WI38 (cell line): ENCODE data around the gene CHD9.

Experiments
- H3K4me3 ChIP-seq: 2 replicates; pipeline ENCODE4 v1.5.1; 2011; ENCODE audit warnings: low read depth, mild to moderate bottlenecking, control low read depth, low read length
- TF ChIP-seq, protein P1 (sequence below): IDR thresholded peaks from 2 replicates; pipeline ENCODE4 v1.5.1; 2012; ENCODE audit warnings: low read depth, mild to moderate bottlenecking, control low read depth, low read length

Gene CHD9

DNA sequence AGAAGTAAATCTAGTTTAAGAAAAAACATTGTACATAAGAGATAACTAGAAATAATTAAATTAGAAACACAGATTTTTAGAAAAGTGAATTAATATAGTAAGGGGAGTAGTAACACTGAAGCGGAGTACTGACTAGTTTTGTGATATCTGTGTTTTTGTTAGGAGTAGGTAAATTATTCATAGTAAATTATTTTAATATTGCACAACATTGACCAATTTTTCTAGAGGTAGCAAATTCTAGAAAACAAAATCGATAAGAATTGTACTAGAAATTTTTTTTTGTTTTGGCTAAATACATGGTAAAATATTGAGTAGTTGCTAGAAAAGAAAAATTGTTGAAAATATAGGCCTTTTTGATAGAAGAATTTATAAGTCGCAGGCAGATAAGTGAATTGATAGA lies 156.5 kb downstream of the CHD9 start:
- peak overlapping the region; percentile 72 for H3K4me3 ChIP-seq

DNA sequence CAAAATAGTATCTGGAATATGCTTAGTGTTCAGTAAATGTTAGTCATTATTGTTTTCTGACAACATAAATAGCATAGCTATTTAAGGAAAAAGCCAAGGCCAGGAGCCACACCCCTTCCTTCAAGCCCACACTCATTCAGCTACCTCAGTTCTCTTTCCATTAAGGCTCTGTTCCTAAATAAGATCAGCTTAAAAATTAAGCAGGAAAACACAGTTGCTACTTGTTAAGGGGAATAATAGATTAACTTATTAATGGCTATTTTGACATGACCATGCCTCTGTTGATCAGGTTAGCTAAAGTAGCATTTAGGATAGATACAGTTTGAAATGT lies 158.1 kb downstream of the CHD9 start:
- no peak overlapping the region for H3K4me3 ChIP-seq
- TF ChIP-seq, protein P1, sequence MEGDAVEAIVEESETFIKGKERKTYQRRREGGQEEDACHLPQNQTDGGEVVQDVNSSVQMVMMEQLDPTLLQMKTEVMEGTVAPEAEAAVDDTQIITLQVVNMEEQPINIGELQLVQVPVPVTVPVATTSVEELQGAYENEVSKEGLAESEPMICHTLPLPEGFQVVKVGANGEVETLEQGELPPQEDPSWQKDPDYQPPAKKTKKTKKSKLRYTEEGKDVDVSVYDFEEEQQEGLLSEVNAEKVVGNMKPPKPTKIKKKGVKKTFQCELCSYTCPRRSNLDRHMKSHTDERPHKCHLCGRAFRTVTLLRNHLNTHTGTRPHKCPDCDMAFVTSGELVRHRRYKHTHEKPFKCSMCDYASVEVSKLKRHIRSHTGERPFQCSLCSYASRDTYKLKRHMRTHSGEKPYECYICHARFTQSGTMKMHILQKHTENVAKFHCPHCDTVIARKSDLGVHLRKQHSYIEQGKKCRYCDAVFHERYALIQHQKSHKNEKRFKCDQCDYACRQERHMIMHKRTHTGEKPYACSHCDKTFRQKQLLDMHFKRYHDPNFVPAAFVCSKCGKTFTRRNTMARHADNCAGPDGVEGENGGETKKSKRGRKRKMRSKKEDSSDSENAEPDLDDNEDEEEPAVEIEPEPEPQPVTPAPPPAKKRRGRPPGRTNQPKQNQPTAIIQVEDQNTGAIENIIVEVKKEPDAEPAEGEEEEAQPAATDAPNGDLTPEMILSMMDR, result no peak

More for the DNA sequence above, 156.5 kb downstream of the CHD9 start:
- TF ChIP-seq, protein P1, result no peak

DNA sequence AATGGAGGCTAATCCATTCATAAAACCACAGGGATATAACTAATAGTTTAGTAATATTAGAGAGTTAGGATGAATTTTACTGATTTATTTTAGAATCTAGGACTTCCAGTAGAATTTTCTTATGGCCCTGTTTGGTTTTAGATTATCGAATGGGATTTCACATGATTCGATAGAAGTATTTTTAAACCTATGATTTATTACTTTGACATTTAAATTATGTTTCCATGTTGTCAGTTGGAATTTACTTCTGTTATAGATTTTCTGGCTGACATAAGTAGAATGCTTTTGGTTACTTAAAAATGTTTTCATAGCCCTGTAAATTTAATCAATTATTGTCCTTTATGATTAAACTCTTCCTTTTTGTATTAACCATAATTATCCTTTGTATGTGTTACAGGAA lies 158.8 kb downstream of the CHD9 start:
- H3K4me3 ChIP-seq, result no peak overlapping the region
- TF ChIP-seq, protein P1, result no peak

DNA sequence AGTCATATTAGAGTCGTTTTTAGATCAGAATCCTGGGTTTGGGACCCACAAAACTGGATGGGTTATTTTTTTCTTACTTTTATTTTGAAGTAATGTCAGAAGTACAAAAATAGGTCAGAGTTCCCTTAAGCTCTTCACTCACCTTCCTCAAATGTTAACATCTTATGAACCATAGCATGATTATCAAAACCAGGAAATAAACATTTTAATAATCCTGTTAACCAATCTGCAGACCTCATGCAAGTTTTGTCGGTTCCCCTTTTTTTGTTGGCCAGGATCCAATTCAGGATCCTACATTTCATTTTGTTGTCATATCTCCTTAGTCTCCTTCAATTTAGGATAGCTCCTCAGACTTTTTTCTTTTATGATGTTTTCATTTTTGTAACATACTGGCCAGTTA lies 162.0 kb downstream of the CHD9 start:
- TF ChIP-seq, protein P1, result no peak
- H3K4me3 ChIP-seq, result no peak overlapping the region

DNA sequence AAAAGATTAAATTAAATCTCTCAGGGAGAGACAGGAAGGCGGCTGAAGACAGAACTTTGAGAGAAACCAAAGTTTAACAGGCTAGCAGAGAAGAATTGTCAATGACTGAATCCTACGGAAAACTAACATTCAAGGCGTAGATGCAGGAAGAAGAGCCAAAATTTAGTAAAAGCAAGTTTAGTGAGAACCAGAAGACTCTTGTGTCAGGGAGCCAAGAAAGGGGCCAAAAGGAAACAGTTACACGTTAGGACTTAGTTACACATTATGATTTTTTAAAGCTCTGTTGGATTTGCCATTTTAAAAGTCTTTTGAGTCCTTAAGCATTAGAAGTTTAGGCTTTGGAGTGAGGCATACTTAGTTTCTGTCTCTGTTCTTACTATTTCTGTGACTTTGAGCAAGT lies 164.6 kb downstream of the CHD9 start:
- no peak overlapping the region for H3K4me3 ChIP-seq
- TF ChIP-seq, protein P1, result no peak

DNA sequence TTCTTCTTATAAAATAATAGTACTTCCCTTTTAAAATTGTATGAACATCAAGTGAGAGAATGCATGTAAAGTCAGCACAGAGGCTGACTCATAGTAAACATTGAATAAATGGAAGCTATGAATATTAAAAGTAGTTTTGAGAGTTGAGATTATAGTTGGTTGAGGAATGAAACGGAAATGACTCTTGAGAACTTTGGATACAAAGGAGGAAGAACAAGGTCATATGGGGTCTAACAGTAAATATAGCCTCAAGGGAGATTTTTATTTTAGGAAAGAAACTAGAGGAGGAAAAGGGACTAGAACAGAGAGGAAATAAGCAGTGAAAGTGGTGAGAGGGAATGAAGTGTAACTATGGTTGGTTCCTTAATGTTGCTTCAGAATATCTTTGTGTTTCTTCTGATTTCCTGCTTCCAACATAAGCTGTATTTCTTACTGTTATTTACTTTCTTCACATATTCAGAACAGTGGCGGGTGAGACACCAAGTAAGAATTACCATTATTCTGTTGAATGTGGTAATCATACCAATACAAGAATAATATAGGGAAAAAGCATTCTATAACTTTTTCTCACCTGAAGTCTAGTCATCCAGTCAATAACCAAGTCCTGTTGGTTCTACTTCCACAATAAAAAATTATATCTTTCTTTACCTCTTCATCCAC lies 165.1 kb downstream of the CHD9 start:
- TF ChIP-seq, protein P1, result no peak
- H3K4me3 ChIP-seq, result no peak overlapping the region

DNA sequence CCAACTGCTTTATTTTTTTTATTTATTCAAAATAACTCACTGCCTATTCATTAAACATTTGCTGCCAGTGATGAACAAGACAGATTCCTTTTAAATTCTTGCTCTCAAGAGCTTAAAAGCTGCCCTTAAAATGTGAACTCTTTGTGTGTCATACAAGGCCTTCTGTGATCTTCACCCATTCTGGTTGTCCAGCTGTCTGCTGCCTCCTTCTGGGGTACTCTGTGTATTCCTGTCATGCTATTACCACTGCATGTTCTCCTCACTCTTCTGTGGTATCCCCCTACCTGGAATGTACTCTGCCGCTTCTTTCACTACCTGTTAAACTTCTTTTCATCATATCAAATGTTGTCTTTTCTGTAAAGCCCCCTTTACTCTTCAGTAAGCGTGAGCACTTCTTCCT lies 165.8 kb downstream of the CHD9 start:
- no peak overlapping the region for H3K4me3 ChIP-seq
- TF ChIP-seq, protein P1, result no peak
